ENCODE results near the gene ANGPTL2.

- no peak for TF ChIP-seq CTCF (conservative IDR thresholded peaks at IDR 0.05 in 1 of 2, IDR thresholded peaks at IDR 0.05 in 1 of 2; ENCODE audit: extremely low read depth in 1 of 2, insufficient read depth in 1 of 2, low read depth in 1 of 2, low read length in 2 of 2)
- no peak for TF ChIP-seq EZH2 (IDR thresholded peaks at IDR 0.05; ENCODE audit: borderline replicate concordance, low read length)
These were observed 2.4 kb upstream of the ANGPTL2 start for GRCh38 chr9:127124792-127125191.
